ENCODE results near the gene SYT8. TPM values are rescaled to one million over a fixed set of nuclear protein-coding genes. Genes with fewer than 3 reads are reported as not detected.
"Not testable (repeated sequence)": the region's sequence is repeated elsewhere in the genome, so short reads cannot be mapped to it uniquely, and the experiment has no call there.

Gene SYT8
- total RNA-seq, 2 experiments from 2014 or later: not detected

- Mint-ChIP-seq H3K4me3 (no peak overlapping the region), H3K36me3 (ENCODE audit: low read depth) (peaks cover 1% of the 10 kb centered on the region), H3K27me3 (ENCODE audit: low read depth) (no peaks in the 10 kb centered on the region), H3K4me1 (ENCODE audit: low read depth) (peaks cover 5% of the 10 kb centered on the region), H3K9me3 (no peaks in the 10 kb centered on the region), H3K27ac (no peak overlapping the region)
- intact Hi-C loops (cut with micrococcal nuclease): loop anchor here (5.0 to 10.0 kb wide), 2 partner anchors 34 to 49 kb away; partner anchors contain the start of genes SYT8, TNNI2 and TNNT3
- DNase-seq: no peak
- CTCF ChIA-PET: interaction anchor here (0.7 to 2.8 kb wide), 10 partner anchors 7 to 269 kb away, joined by 3 to 42 read pairs (median 10); partner anchors contain the start of genes LSP1 and PRR33
These were observed 48.8 kb downstream of the SYT8 start for GRCh38 chr11:1883346-1884302.

GRCh38 chr11:1884303-1884700 lies 49.5 kb downstream of the SYT8 start:
- Mint-ChIP-seq H3K27ac (no peak overlapping the region), H3K27me3 (ENCODE audit: low read depth) (no peaks in the 10 kb centered on the region), H3K4me1 (ENCODE audit: low read depth) (peaks cover 10% of the 10 kb centered on the region), H3K36me3 (ENCODE audit: low read depth) (peaks cover 5% of the 10 kb centered on the region), H3K9me3 (no peaks in the 10 kb centered on the region), H3K4me3 (no peak overlapping the region)
- CTCF ChIA-PET: no interaction called here
- DNase-seq: no peak
- intact Hi-C loops (cut with micrococcal nuclease): loop anchor here (5.0 to 10.0 kb wide), 2 partner anchors 33 to 50 kb away; partner anchors contain the start of genes SYT8, TNNI2 and TNNT3

- not testable (repeated sequence) for H3K4me3 Mint-ChIP-seq
These were observed 51.8 kb downstream of the SYT8 start for GRCh38 chr11:1886551-1886950.

More at GRCh38 chr11:1886551-1886950, 51.8 kb downstream of the SYT8 start:
- DNase-seq; H3K9me3 Mint-ChIP-seq; H3K27ac Mint-ChIP-seq; H3K36me3 Mint-ChIP-seq (ENCODE audit: low read depth); CTCF ChIA-PET; H3K27me3 Mint-ChIP-seq (ENCODE audit: low read depth): not testable (repeated sequence)
- intact Hi-C loops (cut with micrococcal nuclease): loop anchor here (10.0 kb wide), 1 partner anchor 52 kb away; the partner anchor contains the start of genes SYT8 and TNNI2
- H3K4me1 Mint-ChIP-seq (ENCODE audit: low read depth): peaks cover 16% of the 10 kb centered on the region

Small RNA genes lying within 50 kb of the gene (microRNA-seq; reads per million reads assigned to microRNA genes)
- gene MIR4298 (ENCODE audit: borderline microRNAs expressed, borderline replicate concordance) (not detected), gene MIR7847 (ENCODE audit: borderline microRNAs expressed, borderline replicate concordance) (not detected)

Other genes starting within 250 kb of the SYT8 start
- gene KRTAP5-1, start 249.7 kb upstream of the SYT8 start, total RNA-seq: not detected
- not detected for gene KRTAP5-2, start 236.7 kb upstream of the SYT8 start, total RNA-seq
- not detected for gene KRTAP5-3, start 226.5 kb upstream of the SYT8 start, total RNA-seq
- not detected for gene KRTAP5-4, start 212.9 kb upstream of the SYT8 start, total RNA-seq
- gene KRTAP5-5, start 205.2 kb upstream of the SYT8 start, total RNA-seq: not detected
- gene KRTAP5-6, start 137.8 kb upstream of the SYT8 start, total RNA-seq: not detected
- gene IFITM10, start 84.4 kb upstream of the SYT8 start, total RNA-seq: under 1 TPM; 0.22 to 0.31 TPM
- gene CTSD, start 71.1 kb upstream of the SYT8 start, total RNA-seq: 10 to 100 TPM; 30.1 to 34.5 TPM
- gene TNNI2, start 4.0 kb downstream of the SYT8 start, total RNA-seq: not detected
- gene LSP1, start 18.1 kb downstream of the SYT8 start, total RNA-seq: 10 to 100 TPM; 42.4 to 42.9 TPM
- gene PRR33, start 56.9 kb downstream of the SYT8 start, total RNA-seq: under 1 TPM; 0.07 to 0.12 TPM
- 1 to 10 TPM; 2.3 to 3.3 TPM for gene TNNT3, start 84.7 kb downstream of the SYT8 start, total RNA-seq
- gene MRPL23, start 112.3 kb downstream of the SYT8 start, total RNA-seq: 100 to 1,000 TPM; 125 to 127 TPM
- gene H19, start 162.9 kb downstream of the SYT8 start, total RNA-seq: not detected

All from activated naive CD4-positive, alpha-beta T cell treated with anti-CD3 and anti-CD28 coated beads for 36 hours (primary cell).